OCI-LY7 (cell line): ENCODE data around the gene POU6F2. TPM values are rescaled to one million over a fixed set of nuclear protein-coding genes. Genes with fewer than 3 reads are reported as not detected.

Experiments used
- BruUV-seq: library from RNA; stranded (reverse); fragments of 400-500 nt; replicated peaks from 2 replicates; lab custom pipeline; 2021; lab: Mats Ljungman, UMichigan
- CTCF ChIA-PET: fragments of 300-600 bp; sonication (Branson Sonifier 250); formaldehyde crosslinking; loops from one replicate; lab custom pipeline; 2022; ENCODE audit warnings: antibody characterized with exemption; ENCODE audit not compliant: unreplicated experiment; lab: Charles Lee
- POLR2A ChIA-PET: fragments of 300-600 bp; sonication (Branson Sonifier 250); formaldehyde crosslinking; loops from one replicate; lab custom pipeline; 2022; ENCODE audit warnings: antibody characterized with exemption; lab: Charles Lee
- DNase-seq: peaks from one replicate; pipeline ENCODE4 v3.0.0-alpha.2; 2015; ENCODE audit warnings: low spot score
- H2AFZ ChIP-seq: fragments of 200-600 bp; sonication (generic), shearing (Covaris generic); 2 replicates; pipeline ENCODE4 v1.6.1; 2014; ENCODE audit warnings: mild to moderate bottlenecking, antibody characterized with exemption, low read length, moderate library complexity
- H3K27ac ChIP-seq: fragments of 200-600 bp; sonication (generic); 2 replicates; pipeline ENCODE4 v1.5.1; 2014; ENCODE audit warnings: mixed run types, low read depth, mild to moderate bottlenecking, moderate library complexity, low read length, inconsistent platforms; ENCODE audit not compliant: poor library complexity, severe bottlenecking
- H3K36me3 ChIP-seq: fragments of 200-600 bp; sonication (generic); 2 replicates; pipeline ENCODE4 v1.6.1; 2014; ENCODE audit warnings: mild to moderate bottlenecking, antibody characterized with exemption, low read length, moderate library complexity, mixed read lengths; ENCODE audit not compliant: insufficient read depth
- H3K4me1 ChIP-seq: fragments of 200-600 bp; sonication (generic); 2 replicates; pipeline ENCODE4 v1.5.1; 2014; ENCODE audit warnings: mild to moderate bottlenecking, low read length; ENCODE audit not compliant: insufficient read depth, poor library complexity, severe bottlenecking
- H3K4me2 ChIP-seq: fragments of 200-600 bp; sonication (generic); 2 replicates; pipeline ENCODE4 v1.6.1; 2014; ENCODE audit warnings: mild to moderate bottlenecking, low read length
- H3K4me3 ChIP-seq: fragments of 200-600 bp; sonication (generic); 2 replicates; pipeline ENCODE4 v1.5.1; 2014; ENCODE audit warnings: mild to moderate bottlenecking, low read depth, low read length; ENCODE audit not compliant: poor library complexity, severe bottlenecking
- H3K79me2 ChIP-seq: fragments of 200-600 bp; sonication (generic); 2 replicates; pipeline ENCODE4 v1.6.1; 2016; ENCODE audit warnings: low read depth, mild to moderate bottlenecking, low read length, moderate library complexity, mixed read lengths; ENCODE audit not compliant: insufficient read depth
- H3K9me2 ChIP-seq: fragments of 200-600 bp; sonication (generic); 2 replicates; pipeline ENCODE4 v1.6.1; 2016; ENCODE audit warnings: mild to moderate bottlenecking, low read length, mixed read lengths; ENCODE audit not compliant: insufficient read depth
- H3K9me3 ChIP-seq: fragments of 200-600 bp; sonication (generic); 2 replicates; pipeline ENCODE4 v1.6.1; 2014; ENCODE audit warnings: mild to moderate bottlenecking, mixed run types, low read length, mixed read lengths
- H4K20me1 ChIP-seq: fragments of 200-600 bp; sonication (generic); 2 replicates; pipeline ENCODE4 v1.6.1; 2014; ENCODE audit warnings: mild to moderate bottlenecking, antibody characterized with exemption, low read length, moderate library complexity, mixed read lengths; ENCODE audit not compliant: insufficient read depth
- CTCF ChIP-seq: fragments of 200-600 bp; sonication (generic); conservative IDR thresholded peaks from 2 replicates; pipeline ENCODE4 v1.5.1; 2014; ENCODE audit warnings: mild to moderate bottlenecking, antibody characterized with exemption, low read length, moderate library complexity, mixed read lengths
- EZH2phosphoT487 ChIP-seq: fragments of 200-600 bp; sonication (generic); IDR thresholded peaks from 2 replicates; pipeline ENCODE4 v1.6.1; 2018; ENCODE audit warnings: low read depth, borderline replicate concordance, mild to moderate bottlenecking, mixed run types, antibody characterized with exemption, low read length, moderate library complexity, mixed read lengths
- intact Hi-C: fragments of 100-400 bp; cut with micrococcal nuclease; formaldehyde crosslinking; loops from one replicate; pipeline ENCODE4 v1.10.0; 2022; ENCODE audit not compliant: unreplicated experiment
- total RNA-seq, 2 experiments: library from RNA; depleted of rRNA in 1 of 2; stranded (reverse); fragments of >200 nt in 1 of 2; shearing (Covaris generic) in 1 of 2; gene quantifications; 2 replicates each; pipeline ENCODE4 v1.2.3, GENCODE V29; 2014 to 2022

POU6F2 gene
- total RNA-seq, 2 experiments from 2014 or later = 0.40 TPM; not detected in 1

DNA sequence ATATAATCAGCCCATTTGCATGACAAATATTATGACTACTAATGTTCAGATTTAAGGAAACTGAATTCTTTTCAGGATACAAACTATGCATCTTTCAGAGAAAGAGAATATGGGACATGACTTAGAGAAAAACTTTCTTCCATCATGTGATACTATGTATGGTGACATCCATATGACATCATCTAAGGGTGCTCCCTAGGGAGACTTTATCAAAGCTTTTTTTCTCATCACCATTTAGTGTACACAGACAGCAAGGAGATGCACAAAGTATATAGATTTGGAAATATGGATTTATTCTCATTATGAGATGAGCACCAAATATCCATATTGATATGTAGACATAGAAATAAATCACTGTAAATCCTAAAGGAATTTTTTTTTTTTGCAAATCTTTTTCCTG lies 424.3 kb downstream of the POU6F2 start:
- no peak overlapping the region for H3K4me2 ChIP-seq
- no peaks in the 10 kb centered on the region for H3K4me1 ChIP-seq
- ChIA-PET CTCF (no interaction called here), POLR2A (interaction anchor here (0.5 to 1.6 kb wide), 4 partner anchors 11 to 1261 kb away, joined by 3 to 6 read pairs (median 3); no protein-coding TSS in a partner anchor)
- no peak for TF ChIP-seq CTCF
- no peaks in the 10 kb centered on the region for H3K9me2 ChIP-seq
- no peaks in the 10 kb centered on the region for H3K36me3 ChIP-seq
- H4K20me1 ChIP-seq = no peaks in the 10 kb centered on the region
- no peak for DNase-seq
- intact Hi-C loops = no loop called here
- H2AFZ ChIP-seq = no peak overlapping the region
- no peak overlapping the region for H3K4me3 ChIP-seq
- H3K79me2 ChIP-seq = no peaks in the 10 kb centered on the region
- no peak overlapping the region for H3K27ac ChIP-seq
- no TSS peak for BruUV-seq
- no peaks in the 10 kb centered on the region for H3K9me3 ChIP-seq

DNA sequence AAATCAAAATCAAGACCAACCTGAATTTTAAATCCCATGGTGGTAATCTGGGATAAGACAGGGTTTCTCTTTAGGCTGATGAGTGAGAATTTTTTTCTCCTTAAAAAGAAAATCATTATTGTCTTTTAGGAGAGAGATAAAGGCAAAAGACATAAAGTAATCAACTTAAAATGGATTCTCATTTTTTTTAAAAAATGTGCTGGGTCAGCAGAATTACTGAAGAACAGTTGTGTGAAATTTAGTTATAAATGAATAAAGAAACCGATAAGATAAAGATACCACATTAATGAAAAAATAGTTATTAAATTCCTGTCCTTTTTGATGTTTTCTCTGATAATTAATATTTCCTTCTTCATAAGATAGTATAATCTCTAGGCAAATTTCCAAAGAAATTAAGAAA lies 427.2 kb downstream of the POU6F2 start:
- no peak overlapping the region for H3K4me2 ChIP-seq
- no peaks in the 10 kb centered on the region for H4K20me1 ChIP-seq
- no peaks in the 10 kb centered on the region for H3K4me1 ChIP-seq
- no peak for DNase-seq
- BruUV-seq = no TSS peak
- intact Hi-C loops = no loop called here
- ChIA-PET CTCF (no interaction called here), POLR2A (no interaction called here)
- TF ChIP-seq CTCF (no peak), EZH2phosphoT487 (no peak)
- no peaks in the 10 kb centered on the region for H3K36me3 ChIP-seq
- H3K9me2 ChIP-seq = no peaks in the 10 kb centered on the region
- no peak overlapping the region for H2AFZ ChIP-seq
- no peak overlapping the region for H3K27ac ChIP-seq
- H3K4me3 ChIP-seq = no peak overlapping the region
- no peaks in the 10 kb centered on the region for H3K79me2 ChIP-seq
- no peaks in the 10 kb centered on the region for H3K9me3 ChIP-seq

DNA sequence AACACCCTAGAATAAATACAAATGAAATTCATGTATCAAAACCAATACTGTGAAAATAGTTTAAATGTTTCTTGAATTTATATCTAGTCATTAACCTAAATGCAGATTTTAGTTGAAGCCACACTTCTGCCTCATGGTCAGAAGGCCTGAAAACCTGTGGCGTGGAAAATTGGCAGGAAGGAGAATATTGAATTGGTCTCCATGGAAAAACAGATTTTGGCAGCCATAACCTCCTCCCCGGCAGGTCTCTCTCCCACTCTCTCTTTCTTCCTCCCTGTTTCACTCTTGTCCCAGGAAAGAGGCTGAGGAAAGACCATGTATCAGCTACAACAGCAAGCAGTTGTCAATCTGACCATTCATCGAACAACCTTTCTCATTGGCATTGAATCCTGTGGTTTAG lies 427.9 kb downstream of the POU6F2 start:
- intact Hi-C loops = no loop called here
- Histone ChIP-seq H3K9me3 (no peaks in the 10 kb centered on the region), H3K4me3 (no peak overlapping the region), H3K27ac (no peak overlapping the region), H4K20me1 (no peaks in the 10 kb centered on the region), H3K79me2 (no peaks in the 10 kb centered on the region), H3K9me2 (no peaks in the 10 kb centered on the region), H2AFZ (no peak overlapping the region), H3K36me3 (no peaks in the 10 kb centered on the region), H3K4me1 (no peaks in the 10 kb centered on the region), H3K4me2 (no peak overlapping the region)
- ChIA-PET POLR2A (interaction anchor here (0.6 kb wide), 1 partner anchor 25 kb away, joined by 3 read pairs; no protein-coding TSS in a partner anchor), CTCF (no interaction called here)
- no TSS peak for BruUV-seq
- TF ChIP-seq EZH2phosphoT487 (no peak), CTCF (no peak)
- no peak for DNase-seq
